ENCODE measurements around the gene CCDC47.

The CCDC47 gene

DNA sequence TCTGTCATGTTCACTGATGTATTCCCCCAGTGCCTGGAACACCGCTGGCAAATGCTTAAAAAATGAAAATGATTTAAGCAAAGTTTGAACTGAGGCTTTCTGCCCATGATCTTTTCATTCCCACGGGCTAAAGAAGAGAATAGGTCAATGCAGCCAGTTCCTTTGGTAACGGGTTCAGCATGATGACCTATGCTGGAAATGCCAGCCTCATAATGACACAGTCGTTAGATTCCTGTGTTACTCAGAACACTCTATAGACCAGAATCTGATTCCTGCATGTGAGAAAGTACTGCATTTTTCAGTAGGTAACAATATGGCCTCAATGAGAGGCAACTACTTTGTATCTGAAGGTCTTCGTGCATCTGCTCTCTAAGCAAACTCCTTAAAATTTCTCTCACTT is 54.4 kb downstream of the CCDC47 start:
- no peak for DNase-seq

DNA sequence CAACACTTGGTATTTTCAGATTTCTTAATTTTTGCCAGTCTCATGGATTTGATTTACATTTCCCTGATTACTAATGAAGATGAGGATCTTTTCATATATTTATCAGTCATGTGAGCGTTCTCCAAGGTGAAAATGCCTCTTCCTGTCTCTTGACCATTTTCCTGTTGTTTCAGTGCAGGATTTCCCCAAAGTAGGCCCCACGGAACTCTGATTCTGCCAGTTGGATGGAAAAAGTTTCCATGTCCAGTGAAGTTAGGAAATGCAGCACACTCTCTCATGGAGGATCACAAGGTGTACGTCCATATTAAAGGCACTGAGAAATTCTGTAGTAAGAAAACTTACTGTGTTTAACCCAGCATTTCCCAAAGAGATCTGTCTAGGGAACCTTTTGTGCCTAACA is 57.0 kb downstream of the CCDC47 start:
- DNase-seq = no peak

DNA sequence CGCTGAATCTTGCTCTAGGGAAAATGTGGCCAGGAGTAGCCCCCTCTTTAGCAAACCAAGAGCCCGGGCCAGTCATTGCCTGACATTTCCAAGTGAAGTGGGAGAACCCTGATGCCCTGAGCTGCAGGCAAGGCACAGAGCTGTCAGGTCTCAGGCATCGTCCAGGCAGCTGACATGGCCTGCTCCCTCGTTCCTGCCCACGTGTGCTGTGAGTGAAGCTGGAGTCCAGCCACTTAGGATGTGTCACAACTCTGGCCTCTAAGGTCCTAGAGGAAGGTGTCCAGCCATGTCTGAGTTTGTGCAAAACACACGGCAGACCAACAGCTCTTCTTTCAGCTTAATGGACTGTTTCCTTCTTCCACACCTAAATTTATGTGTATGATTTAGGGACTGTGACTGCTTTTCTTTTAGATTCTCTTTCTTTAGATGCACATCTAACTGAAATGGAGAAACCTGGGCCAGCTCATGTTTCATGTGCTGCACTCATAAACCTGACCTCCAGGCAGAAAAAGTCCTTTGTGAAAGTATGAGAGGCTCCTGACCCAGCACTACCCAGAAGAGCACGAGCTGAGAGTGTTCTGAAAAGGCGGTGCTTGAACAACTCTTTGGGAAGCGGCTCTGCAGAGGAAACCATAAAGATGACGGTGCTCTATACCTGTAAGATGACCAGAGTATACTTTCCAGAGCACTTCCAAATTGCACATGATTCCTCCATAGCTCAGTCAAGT is 58.7 kb downstream of the CCDC47 start:
- no peak for DNase-seq

DNA sequence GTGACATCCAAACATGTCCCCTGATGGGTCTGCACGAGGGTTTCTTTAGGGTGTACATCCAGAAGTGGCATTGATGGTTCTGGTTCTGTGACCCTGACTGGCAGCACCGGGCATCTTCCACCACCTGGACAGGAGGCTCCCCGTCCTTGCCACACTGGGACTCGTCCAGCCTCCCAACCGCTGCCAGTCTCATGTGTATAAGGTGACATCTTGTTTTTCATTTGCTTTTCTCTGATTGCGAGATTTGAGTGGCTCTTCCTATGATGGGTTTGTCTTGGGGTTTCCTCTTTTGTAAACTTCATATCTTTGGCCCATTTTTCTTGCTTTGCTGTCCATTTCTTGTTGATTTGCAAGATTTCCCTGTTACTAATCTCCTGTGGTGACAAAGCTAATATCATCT is 64.3 kb downstream of the CCDC47 start:
- DNase-seq = no peak

DNA sequence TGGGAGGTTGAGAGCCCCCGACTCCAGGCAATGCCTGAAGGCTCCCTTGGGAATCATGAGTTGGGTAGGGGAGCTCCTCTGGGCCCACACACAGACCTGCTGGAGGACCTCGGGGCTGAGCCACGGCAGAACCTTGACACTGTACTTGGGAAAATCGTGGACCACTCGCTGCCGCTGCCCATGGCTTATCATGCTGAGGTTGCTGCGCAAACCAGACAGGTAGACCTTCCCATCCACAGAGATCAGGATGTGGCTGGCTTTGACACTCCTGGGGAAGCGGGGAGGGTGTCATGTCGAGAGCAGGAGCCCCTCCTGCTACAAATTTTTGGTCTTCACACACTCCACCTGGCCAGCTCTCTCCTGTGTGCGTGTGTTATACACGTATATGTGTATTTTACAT is 66.2 kb downstream of the CCDC47 start:
- DNase-seq = no peak

DNA sequence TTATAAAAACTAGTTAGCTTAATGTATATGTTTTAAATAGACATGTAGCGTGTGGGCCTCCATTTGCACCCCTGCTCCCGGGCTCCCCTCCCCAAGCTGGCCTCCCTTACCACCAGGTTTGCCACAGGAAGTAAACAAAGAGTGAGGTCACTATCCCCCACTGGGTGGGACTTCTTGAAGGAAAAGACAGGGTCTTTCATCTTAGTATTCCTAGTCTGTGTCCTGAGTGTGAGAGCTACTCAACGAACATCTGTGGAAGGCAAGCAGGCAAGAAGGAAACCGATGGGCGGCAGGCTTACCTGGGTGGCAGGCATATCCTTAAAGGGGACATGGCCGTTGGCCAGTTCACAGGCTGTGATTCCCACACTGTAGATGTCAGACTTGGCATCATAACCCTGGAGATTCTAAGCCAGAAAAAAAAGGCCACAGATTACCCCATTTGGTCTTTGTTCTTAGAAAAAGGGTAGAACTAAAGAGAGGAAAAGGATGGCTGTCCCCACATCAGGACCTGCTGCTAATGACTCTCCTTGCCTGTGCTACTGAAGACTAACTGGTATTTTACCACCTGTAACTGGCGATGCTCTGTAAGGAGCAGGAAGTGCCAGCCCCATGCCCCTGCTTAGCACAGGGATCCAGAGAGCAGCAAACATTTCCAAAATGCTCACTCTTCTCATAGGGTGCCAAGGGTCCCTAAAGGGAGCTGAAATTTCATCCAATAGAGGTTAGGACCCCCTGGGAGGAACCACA is 66.9 kb downstream of the CCDC47 start:
- DNase-seq = no peak

DNA sequence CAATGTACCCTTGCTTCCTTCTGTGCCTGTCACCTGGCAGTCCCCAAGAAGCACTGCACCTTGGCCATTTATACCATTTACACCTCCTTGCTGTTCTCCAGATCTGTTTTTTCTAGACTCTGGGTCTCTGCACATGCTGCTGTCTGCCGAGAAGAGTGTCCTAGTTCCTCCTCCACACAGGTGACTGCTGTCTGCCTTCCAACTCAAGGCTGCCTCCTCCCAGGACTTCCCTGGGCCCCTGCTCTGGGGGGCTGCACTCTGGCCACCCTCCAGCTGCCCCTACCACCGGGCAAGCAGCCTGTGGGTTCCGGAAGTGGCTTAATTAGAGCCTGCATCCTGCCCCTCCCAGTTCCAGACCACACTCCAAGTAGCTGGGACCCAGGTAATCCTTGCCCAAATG is 67.7 kb downstream of the CCDC47 start:
- DNase-seq = no peak

DNA sequence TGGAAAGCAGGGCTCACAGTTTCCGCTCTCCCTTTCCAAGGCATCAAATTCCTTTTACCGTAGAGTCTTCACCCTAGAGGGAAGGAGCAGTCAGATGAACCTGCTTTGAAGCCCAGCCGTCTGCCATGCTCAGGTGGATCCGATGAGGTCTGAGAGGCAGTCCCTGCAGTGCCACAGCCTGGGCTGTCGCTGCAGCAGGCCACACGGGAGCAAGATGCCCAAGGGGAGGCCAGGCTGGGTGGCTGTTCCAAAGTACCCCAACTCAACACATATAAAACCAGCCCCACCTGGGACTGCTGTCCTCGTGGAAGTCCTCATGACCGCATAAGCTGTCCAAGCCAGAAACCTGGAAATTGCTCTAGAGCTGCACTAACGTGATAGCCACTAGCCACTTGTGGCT is 68.6 kb downstream of the CCDC47 start:
- no peak for DNase-seq

DNA sequence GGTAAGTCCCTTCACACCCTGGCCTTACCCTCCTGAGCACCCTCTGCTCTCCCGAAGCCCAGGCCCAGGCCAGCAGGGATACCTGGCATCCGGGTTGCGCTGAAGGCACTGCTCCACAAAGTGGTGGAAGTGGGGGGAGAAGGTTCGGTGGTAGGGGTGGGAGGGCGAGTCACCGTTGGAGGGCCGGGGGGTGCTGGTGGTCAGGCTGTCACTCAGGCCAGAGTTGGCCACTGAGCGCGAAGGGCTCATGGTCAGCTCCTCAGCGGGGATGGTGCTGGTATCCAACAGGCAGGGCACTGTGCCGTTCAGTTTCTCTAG is 69.2 kb downstream of the CCDC47 start:
- no peak for DNase-seq

DNA sequence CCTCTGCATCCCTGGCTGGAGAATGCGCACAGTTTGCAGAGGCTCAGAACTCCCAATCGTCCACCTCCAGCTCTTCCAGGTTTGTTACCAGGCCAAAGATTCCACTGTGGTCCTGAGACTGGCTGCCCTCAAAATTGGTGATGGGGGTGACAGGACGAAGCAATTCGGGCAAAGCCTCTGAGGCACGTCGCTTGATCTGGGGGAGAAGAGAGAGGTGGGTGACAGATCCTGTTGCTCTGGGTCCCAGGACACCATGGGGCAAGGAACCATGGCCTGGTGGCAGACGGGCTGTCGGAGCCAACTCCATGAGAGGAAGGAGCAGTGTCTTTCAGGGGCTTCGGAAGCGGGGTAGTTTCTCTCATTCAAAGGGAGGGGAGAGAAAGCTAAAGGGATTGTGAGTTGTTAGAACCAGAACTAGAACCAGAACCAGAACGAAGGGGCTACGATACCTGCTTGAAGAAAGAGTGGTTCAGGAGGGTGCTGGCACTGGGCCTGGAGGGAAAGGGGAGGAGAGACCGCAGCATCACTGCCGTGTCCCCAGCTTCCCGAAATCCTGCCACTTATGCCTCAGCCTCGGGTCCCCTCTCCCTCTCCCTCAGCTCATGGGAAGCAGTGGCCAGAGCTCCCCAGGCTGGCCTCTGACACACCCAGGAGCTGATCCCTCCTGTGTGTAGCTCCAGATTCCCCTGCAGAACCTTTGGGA is 69.7 kb downstream of the CCDC47 start:
- DNase-seq = no peak

DNA sequence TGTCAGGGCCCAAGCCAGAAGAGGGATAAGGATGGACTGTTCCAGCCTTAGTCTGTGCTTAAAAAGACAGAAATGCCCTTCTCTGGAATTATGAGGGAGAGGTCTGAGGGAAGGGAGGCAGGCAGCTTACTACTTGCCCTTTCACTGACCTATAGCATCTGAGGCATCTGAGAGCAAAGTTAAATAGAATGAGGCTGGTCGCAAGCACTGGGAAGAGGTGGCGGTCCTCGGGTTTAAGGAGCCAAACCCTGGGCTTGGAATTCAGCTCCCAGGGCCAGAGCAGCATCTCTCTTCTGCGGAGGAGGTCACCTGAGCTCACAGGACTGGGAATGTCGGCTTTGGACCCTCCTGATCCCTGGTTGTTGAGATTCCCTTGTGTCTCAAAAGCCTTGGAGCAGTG is 70.4 kb downstream of the CCDC47 start:
- DNase-seq = no peak

DNA sequence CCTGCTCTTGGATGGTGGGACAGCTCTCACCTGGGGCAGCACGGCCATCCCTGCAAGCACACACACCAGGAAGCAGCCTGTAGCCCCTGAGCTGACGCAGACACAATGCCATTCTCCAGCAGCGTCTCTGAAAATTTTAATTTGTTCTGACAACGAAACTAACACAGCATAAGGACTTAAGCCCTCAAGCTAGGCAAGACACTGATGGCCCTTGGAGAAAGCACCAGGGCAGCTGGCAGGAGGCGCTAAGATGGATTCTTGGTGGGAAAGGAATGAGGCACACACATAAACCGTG is 70.7 kb downstream of the CCDC47 start:
- DNase-seq = no peak

DNA sequence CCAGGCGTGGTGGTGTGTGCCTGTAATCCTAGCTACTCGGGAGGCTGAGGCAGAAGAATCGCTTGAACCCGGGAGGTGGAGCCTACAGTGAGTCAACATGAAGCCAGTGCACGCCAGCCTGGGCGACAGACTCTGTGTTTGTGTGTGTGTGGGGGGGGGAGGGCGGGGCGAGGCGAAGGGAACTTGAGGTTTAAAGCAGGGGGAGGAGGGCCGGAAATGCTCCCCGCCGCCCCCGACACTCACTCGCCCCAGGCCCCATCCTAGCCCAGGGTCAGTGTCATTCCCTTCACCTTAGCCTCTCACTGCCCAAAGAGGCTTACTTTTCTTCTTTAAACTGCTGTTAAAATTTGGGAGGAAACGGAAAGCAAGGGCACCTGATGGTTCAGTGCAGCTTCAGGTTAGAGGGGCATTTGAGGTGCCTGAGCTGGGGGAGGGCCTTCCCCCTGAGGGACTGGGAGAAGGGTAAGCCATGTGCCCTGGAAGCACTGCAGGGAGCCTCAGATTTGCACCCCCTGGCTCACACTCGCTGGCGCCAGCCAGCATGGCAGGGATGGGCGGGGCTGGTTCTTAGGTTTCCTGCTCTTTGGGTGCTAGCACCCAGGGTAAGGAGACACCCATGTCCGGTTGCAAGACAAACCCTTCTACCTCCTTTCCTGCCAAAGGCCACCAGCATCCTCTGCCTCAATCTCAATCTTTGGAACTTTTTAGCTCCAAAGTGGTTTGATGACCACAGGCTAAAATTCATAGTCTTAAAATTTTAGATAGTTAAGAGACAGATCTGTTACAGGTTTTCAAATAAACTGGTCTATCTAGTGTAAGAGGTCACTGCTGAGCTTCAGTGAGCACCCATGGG is 71.3 kb downstream of the CCDC47 start:
- DNase-seq = no peak

DNA sequence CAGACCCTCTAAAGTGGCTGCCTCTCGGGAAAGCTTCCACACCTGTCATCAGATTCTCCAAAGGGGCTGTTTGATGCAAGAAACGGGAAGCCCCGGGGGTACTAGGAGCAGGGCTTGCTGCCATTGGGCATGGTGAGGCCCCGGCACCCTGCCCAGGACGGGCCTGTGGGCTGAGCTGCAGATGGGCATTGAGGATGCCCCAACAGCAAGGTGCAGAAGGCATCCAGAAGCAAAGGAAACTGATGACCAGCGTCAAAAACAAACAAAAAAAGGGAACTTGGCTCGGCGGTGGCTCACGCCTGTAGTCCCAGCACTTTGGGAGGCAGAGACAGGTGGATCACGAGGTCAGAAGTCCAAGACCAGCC is 72.0 kb downstream of the CCDC47 start:
- DNase-seq = no peak

DNA sequence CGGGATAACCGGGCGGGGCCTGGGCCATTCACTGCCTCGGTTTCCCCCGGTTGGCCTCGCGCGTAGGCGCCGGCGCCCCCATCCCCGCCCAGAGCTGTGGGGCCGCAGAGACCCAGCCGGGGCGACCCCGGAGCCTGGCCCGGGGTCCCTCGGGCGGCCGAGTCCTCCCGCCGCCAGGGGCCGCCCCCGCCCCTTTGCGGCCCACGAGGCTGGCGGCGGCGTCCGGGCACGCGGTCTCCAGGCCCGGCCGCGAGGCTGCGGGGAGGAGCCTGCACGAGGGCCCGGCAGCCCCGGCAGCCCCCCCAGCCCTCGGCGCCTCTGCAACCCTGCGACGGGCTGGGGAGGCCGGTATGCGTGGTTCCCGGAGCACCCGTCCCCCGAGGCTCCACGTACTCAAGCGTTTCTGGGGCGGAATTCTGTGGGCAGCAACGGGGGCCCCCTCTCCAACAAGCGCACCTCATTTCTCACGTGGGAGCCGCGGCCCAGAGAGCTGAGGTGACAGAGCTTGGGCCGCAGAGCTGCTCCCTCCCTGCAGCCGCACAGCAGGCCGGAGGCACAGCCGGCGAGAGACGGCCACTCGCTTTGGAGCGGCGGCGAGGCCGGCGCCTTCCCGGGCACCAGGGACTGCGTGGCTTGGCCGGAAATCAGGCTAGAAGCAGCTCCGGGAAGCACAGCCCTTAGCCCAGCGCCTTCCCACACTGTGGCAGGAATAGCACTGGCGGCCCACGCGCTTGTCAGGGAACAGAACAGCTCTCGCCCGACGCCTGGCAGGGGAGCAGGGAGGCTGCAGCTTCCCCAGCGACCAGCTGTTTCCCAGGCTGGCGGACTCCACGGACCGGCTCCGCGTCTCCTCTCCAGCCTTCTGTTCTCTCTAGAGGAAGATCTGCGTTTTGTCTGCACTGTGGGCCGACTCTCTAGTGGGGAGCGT is 72.6 kb downstream of the CCDC47 start:
- peak; percentile 43 for DNase-seq

DNA sequence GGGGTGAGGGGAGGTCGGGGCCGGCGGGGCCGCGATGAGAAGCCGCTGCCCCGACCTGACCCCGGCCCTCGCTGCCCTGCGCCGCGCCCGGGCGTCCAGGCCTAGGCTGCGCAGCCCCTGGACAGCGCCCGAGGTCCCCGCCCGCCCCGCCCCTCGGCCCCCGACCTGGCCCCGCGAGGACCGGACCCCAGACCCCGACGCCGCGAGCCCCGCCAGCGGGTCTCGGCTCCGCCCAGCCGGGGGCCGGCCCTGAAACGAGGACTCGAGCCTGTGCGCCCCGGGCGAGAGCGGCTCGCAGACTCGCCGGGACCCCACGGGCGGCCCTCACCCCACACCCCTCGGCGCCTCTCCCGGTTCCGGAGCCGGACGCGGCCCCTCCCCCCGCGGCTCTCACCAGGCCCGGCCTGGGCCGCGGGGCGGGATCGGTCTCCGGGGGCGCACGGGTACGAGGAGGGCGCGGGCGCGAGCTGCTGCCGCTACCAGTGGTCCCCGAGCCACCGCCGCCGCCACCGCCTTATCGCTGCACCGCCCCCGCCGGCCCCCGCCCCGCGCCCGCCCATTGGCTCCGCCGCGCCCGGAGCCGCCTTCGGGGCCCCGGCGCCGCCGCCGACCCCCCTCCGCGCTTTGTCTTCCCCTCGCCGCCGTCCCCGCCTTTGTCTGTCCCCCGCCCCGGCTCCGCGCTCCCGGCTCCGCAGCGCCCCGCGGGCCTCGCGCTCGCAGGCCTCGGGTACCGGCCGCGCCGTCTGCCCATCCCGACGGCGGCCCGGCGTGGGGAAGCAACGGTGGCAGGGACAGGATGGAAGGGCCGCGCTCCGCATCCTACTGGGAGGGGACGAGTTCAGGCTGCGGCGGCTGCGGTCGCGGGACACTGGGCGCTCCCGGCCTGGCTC is 73.5 kb downstream of the CCDC47 start, which contains the start of gene LIMD2:
LIMD2 (minus strand) TSS at position 488 of the 890 bp plus-strand sequence. CDS start 827 bp downstream, outside the sequence.
- peak; percentile 49 for DNase-seq

DNA sequence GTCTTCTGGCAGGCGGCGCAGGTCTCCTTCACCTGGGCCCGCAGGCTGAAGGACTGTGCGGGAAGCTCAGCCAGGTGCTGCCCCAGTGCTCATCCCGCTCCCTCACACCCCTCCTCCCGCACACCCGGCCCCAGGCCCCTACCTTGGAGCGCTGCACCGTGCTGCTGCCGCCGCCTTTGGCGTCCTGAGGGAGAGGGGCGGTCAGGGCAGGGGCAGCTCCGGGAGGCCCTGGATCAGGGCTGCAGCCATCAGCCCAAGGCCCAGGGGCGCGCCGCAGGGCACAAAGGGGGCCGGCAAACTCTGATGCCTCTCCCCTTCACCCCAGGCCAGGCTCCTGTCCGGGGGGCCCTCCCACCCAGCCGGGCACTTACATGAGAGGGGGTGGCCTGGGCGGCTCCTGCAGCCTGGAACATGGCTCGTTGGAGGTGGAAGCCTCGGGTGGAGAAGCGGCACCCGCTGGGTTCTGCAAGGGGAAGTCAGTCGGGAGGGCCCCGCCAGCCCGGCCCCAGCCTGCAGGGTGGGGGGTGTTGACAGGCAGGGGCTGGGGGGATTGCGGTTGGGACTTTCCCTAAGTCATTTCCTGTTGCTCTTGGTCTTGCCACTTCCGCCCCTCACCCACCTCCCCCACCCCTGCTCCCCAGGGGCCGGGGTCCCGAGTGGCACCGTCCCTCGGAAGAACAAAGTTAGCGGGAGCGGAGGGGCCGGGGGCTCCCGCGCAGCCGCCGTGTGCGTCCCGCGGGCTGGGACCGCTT is 74.3 kb downstream of the CCDC47 start:
- no peak for DNase-seq

DNA sequence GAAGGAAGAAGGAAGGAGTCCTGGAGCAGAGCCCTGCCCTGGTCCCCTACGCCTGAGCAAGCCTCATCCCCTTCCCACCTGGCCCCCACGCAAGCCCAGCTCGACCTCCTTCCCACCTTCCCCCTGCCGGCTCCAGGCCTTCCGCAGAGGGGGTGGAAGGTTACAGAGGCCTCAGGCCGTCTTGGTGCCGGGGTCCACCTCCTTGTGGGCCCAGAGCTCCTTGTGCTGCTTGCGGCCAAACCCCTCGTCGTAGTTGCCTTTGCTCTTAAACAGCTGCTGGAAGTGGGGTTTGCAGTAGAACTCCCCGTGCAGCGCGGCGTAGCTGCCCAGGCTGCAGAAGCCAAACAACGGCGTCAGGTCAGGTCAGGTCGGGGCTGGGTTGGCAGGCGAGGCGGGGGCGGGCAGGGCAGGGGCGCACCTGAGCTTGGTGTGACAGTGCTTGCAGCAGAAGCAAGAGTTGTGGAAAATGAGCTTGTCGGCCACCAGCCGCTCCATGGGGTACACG is 75.0 kb downstream of the CCDC47 start:
- no peak for DNase-seq

DNA sequence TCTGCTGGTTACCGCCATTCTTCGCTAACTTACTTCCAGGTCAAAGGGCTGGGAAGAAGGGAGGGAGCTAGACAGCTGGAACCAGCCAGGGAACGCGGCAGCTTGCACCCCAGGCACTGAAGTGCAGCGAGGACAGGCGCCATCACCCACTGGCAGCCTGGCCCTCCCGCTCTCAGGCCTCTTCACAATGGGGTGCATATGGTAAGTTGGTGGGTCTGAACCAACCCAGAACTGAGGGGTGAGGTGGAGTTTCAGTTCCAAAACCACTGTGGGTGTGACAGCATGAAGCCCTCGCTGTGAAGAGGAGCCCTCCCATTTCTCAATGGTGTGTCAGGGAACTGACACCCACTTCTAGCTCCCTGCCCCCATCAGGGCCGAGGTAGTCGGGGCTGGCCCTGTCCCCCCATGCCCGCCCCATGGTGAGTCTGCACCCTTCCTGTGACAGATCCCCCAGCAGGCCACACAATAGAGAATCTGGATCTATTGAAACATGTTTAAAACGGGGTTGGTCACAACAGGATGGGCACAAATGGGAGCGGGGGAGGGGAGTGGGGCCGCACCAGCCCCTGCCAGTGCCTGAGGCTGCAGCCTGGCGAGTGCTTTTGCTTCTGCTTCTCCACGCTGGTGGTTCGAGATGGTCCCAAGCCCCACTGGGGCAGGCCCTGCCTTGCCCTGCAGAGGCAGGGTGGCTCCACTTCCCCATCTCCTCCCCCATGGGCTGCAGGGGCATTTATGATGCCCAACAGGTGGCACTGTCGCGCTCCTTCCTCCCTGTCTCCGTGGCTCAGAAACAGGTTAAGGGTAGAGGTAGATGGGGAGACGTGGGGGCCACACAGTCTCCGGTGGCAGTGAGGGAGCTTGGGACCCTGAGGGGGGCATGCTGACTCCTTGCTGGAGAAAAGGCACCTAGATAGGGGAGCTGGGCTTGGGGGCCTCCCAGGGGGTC is 75.8 kb downstream of the CCDC47 start:
- DNase-seq = peak; percentile 5
